ENCODE data around the gene OR11H6.
"Not testable (repeated sequence)": the region's sequence is repeated elsewhere in the genome, so short reads cannot be mapped to it uniquely, and the experiment has no call there.

Gene OR11H6

GRCh38 chr14:20184181-20184580 lies 39.3 kb upstream of the OR11H6 start:
- TF ChIP-seq CTCF (IDR thresholded peaks at IDR 0.05; ENCODE audit: low read length, missing control alignments), result no peak
- no peak for DNase-seq (ENCODE audit: low read depth)
- no peak overlapping the region for H3K4me3 ChIP-seq (replicated peaks; ENCODE audit: low read depth, low read length)

GRCh38 chr14:20190596-20190995 lies 32.9 kb upstream of the OR11H6 start, which contains the start of gene OR11G2:
TSS of gene OR11G2 (plus strand) at chr14:20190896. CDS start at chr14:20197438, 6,542 bp downstream.
- no peak within 1 kb of the TSS for H3K4me3 ChIP-seq (replicated peaks; ENCODE audit: low read depth, low read length)
- no peak for DNase-seq (ENCODE audit: low read depth)
- TF ChIP-seq CTCF (IDR thresholded peaks at IDR 0.05; ENCODE audit: low read length, missing control alignments), result no peak

GRCh38 chr14:20191396-20191795 lies 32.1 kb upstream of the OR11H6 start:
- no peak for DNase-seq (ENCODE audit: low read depth)
- TF ChIP-seq CTCF (IDR thresholded peaks at IDR 0.05; ENCODE audit: low read length, missing control alignments), result no peak
- no peak overlapping the region for H3K4me3 ChIP-seq (replicated peaks; ENCODE audit: low read depth, low read length)

GRCh38 chr14:20194101-20194500 lies 29.4 kb upstream of the OR11H6 start:
- no peak for TF ChIP-seq CTCF (IDR thresholded peaks at IDR 0.05; ENCODE audit: low read length, missing control alignments)
- no peak for DNase-seq (ENCODE audit: low read depth)
- H3K4me3 ChIP-seq (replicated peaks; ENCODE audit: low read depth, low read length), result no peak overlapping the region

GRCh38 chr14:20195170-20195569 lies 28.3 kb upstream of the OR11H6 start:
- not testable (repeated sequence) for H3K4me3 ChIP-seq (replicated peaks; ENCODE audit: low read depth, low read length); DNase-seq (ENCODE audit: low read depth)

- no peak overlapping the region for H3K4me3 ChIP-seq (replicated peaks; ENCODE audit: low read depth, low read length)
- DNase-seq (ENCODE audit: low read depth), result no peak
- no peak for TF ChIP-seq CTCF (IDR thresholded peaks at IDR 0.05; ENCODE audit: low read length, missing control alignments)
Measured at GRCh38 chr14:20195911-20196310, 27.6 kb upstream of the OR11H6 start.

- no peak for DNase-seq (ENCODE audit: low read depth)
- no peak overlapping the region for H3K4me3 ChIP-seq (replicated peaks; ENCODE audit: low read depth, low read length)
- no peak for TF ChIP-seq CTCF (IDR thresholded peaks at IDR 0.05; ENCODE audit: low read length, missing control alignments)
Measured at GRCh38 chr14:20197459-20197858, 26.1 kb upstream of the OR11H6 start.
